ENCODE measurements around the gene ERCC6.

- TF ChIP-seq POLR2AphosphoS5 (IDR thresholded peaks at IDR 0.05; ENCODE audit: borderline replicate concordance, low read depth, low read length), result no peak
- no peak for TF ChIP-seq EZH2 (IDR thresholded peaks at IDR 0.05)
Measured at GRCh38 chr10:49527850-49528249, 11.1 kb downstream of the ERCC6 start.

Measured in SK-N-MC (cell line).